Neural progenitor cell (in vitro differentiated cells): ENCODE results near the gene MRPL27.
A peak's percentile ranks its signal among the peaks of the same experiment; 100 is the strongest.

Experiments used
- CTCF ChIP-seq: fragments of 200-600 bp; sonication (generic); IDR thresholded peaks from 2 replicates; pipeline ENCODE4 v1.5.1; 2017; ENCODE audit warnings: antibody characterized with exemption, mild to moderate bottlenecking
- EZH2 ChIP-seq: fragments of 200-600 bp; sonication (generic); IDR thresholded peaks from 2 replicates; pipeline ENCODE4 v1.6.1; 2017; ENCODE audit warnings: antibody characterized with exemption, mild to moderate bottlenecking, moderate library complexity
- EZH2phosphoT487 ChIP-seq: fragments of 200-600 bp; sonication (generic); IDR thresholded peaks from 2 replicates; pipeline ENCODE4 v1.6.1; 2017; ENCODE audit warnings: antibody characterized with exemption

DNA sequence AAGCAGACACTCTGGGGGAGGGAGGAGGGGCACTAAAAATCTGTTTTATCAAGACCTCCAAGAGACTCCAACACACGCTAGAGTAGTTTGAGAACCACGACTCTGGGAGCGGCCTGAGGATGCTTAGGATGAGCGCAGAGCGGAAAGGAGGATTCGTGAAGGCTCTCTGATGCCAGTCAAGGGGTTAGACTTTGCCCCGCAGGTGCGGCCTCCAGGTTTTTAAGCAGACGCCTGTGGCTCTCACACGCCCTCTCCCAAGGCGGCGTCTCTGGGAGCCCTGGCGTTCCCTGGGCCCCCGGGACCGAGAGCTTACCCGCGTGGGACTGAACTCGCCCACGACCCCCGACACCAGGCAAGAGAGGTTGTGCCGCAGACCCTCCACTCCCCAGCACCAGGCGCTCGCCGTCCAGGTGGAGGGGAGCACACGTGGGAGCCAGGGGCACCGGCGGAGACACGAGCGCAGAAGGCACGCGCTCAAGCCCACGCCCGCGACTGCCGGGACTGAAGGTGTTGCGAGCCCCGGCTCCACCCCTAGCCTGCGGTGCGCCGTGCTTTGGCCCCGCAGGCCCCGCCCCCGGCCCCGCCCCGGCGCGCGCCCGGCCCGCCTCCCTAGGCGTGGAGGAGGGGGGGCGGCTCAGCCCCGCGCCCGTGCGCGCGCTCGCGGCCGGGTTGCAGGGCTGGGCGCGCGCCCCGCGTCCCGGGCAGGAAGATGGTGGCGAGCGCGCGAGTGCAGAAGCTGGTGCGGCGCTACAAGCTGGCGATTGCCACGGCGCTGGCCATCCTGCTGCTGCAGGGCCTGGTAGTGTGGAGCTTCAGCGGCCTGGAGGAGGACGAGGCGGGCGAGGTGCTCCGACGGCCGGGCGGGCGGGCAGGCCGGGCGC lies 27.3 kb downstream of the MRPL27 start, which contains the start of gene XYLT2:
- TF ChIP-seq EZH2phosphoT487 = no peak
- no peak for TF ChIP-seq CTCF
- peak; percentile 30 for TF ChIP-seq EZH2
